Left lung (tissue), 10 donors: ENCODE measurements around the gene CNTNAP4. TPM values are rescaled to one million over a fixed set of nuclear protein-coding genes. Genes with fewer than 3 reads are reported as not detected.

ENCODE experiments used
- ATAC-seq: fragments of 200-7000 bp; cut with Tn5 transposase; one replicate; pipeline ENCODE4 v1.9.1; 2020; ENCODE audit warnings: moderate library complexity
- DNase-seq, 4 donors: peaks; one replicate each; pipeline ENCODE4 v3.0.0-alpha.2; 2013 to 2020
- H3K27ac ChIP-seq, 2 donors: fragments of 200-600 bp; sonication (generic) in 1 of 2; one replicate each; pipeline versions ENCODE4 v1.5.0 to v1.8.0; 2020 to 2021
- H3K27me3 ChIP-seq, 2 donors: fragments of 200-600 bp; sonication (generic) in 1 of 2; one replicate each; pipeline versions ENCODE4 v1.5.0 to v1.8.0; 2020 to 2021
- H3K36me3 ChIP-seq, 2 donors: fragments of 200-600 bp; sonication (generic) in 1 of 2; one replicate each; pipeline versions ENCODE4 v1.5.0 to v1.8.0; 2020 to 2021
- H3K4me1 ChIP-seq, 2 donors: fragments of 200-600 bp; one replicate each; pipeline ENCODE4 v1.8.0; 2021
- H3K4me3 ChIP-seq, 2 donors: fragments of 200-600 bp; sonication (generic) in 1 of 2; one replicate each; pipeline versions ENCODE4 v1.5.0 to v1.8.0; 2020 to 2021; ENCODE audit warnings: mild to moderate bottlenecking in 1 of 2
- H3K9me3 ChIP-seq, 2 donors: fragments of 200-600 bp; sonication (generic) in 1 of 2; one replicate each; pipeline versions ENCODE4 v1.5.0 to v1.8.0; 2020 to 2021
- intact Hi-C, 2 donors: fragments of 100-400 bp; cut with DNase I; formaldehyde crosslinking; loops; one replicate each; pipeline versions ENCODE4 v1.11.2 to v1.14.2; 2022
- polyA plus RNA-seq, 6 donors: library from polyadenylated mRNA; unstranded; fragments of 120-200 nt; gene quantifications; one replicate each; pipeline ENCODE4 v1.2.1, GENCODE V29; 2013; ENCODE audit not compliant: insufficient read length in 6 of 6
- total RNA-seq, 2 donors: library from RNA; stranded (reverse); fragmentation: NEBNext Ultra II Directional; extraction: Animal tissue kit (Norgen Biotek cat#: 25700); gene quantifications; one replicate each; pipeline ENCODE4 v1.2.1, GENCODE V29; 2021
- TF ChIP-seq, protein P1 (sequence below), 2 donors: fragments of 200-600 bp; sonication (generic) in 1 of 2; IDR thresholded peaks; one replicate each; pipeline versions ENCODE4 v1.5.0 to v1.8.0; 2021; ENCODE audit warnings: antibody characterized with exemption in 2 of 2
- donor health status: DM: no; HTN: yes; CAD: no.
- donor health status: DM: no; HTN: no; CAD: no.

The CNTNAP4 gene
- total and polyA plus RNA-seq, 8 donors, result 0.11 to 0.76 (median 0.37) TPM; not detected in 2

DNA sequence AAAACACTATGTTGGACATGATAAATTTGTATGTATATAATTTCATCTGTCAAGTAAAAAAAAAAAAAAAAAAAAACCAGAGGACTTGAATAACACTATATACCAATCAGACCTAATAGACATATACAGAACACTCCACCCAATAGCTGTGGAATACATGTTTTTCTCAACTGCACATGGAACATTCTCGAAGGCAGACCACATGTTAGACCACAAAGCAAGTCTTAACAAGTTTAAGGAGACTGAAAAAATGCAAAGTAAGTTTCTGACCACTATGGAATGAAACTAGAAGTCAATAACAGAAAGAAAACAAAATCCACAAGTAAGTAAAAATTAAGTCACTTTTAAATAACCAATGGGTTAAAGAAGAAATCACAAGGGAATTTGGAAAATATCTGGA lies 8.4 kb upstream of the CNTNAP4 start:
- intact Hi-C loops, result no loop called here
- DNase-seq (no peak), ATAC-seq (no peak)
- Histone ChIP-seq H3K27ac (no peak overlapping the region), H3K9me3 (no peaks in the 10 kb centered on the region), H3K27me3 (no peaks in the 10 kb centered on the region), H3K4me3 (no peak overlapping the region), H3K4me1 (no peaks in the 10 kb centered on the region), H3K36me3 (no peaks in the 10 kb centered on the region)
- TF ChIP-seq, protein P1, sequence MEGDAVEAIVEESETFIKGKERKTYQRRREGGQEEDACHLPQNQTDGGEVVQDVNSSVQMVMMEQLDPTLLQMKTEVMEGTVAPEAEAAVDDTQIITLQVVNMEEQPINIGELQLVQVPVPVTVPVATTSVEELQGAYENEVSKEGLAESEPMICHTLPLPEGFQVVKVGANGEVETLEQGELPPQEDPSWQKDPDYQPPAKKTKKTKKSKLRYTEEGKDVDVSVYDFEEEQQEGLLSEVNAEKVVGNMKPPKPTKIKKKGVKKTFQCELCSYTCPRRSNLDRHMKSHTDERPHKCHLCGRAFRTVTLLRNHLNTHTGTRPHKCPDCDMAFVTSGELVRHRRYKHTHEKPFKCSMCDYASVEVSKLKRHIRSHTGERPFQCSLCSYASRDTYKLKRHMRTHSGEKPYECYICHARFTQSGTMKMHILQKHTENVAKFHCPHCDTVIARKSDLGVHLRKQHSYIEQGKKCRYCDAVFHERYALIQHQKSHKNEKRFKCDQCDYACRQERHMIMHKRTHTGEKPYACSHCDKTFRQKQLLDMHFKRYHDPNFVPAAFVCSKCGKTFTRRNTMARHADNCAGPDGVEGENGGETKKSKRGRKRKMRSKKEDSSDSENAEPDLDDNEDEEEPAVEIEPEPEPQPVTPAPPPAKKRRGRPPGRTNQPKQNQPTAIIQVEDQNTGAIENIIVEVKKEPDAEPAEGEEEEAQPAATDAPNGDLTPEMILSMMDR (IDR thresholded peaks at IDR 0.05), result no peak

DNA sequence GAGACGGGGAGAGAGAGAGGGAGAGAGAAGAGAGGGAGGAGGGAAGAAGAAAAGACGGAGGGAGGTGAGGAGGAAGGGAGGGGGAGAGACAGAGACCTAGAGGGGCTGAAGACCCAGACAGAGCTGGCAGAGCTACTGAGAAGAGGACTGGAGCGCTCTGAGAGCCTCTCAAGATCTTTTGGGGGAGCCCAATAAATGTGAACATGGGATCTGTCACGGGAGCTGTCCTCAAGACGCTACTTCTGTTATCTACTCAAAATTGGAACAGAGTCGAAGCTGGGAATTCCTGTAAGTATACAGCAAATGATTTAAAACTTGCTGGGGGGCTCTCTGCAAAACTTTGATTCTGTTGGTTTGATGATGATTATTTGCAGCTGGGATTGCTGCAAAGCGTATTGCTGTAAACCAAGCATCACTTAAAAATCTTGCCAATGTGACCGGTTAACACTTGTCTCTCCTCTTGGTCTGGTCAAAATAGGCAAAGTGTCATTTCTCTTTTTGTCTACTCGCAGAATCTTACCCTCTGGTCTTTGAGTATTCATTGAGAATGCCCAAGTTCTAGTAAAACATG lies 344 bp downstream of the CNTNAP4 start:
- H3K4me1 ChIP-seq, result no peaks in the 10 kb centered on the region
- H3K9me3 ChIP-seq, result no peaks in the 10 kb centered on the region
- DNase-seq, result no peak
- H3K4me3 ChIP-seq, result no peak overlapping the region
- TF ChIP-seq, protein P1 (IDR thresholded peaks at IDR 0.05), result no peak
- peaks cover 0 to 7% of the 10 kb centered on the region in 2 donors for H3K27me3 ChIP-seq
- H3K36me3 ChIP-seq, result no peaks in the 10 kb centered on the region
- intact Hi-C loops, result no loop called here
- ATAC-seq, result no peak
- H3K27ac ChIP-seq, result no peak overlapping the region

- intact Hi-C loops, result no loop called here
- peaks cover 0 to 7% of the 10 kb centered on the region in 2 donors for H3K27me3 ChIP-seq
- no peak for DNase-seq
- ATAC-seq, result no peak
- H3K27ac ChIP-seq, result no peak overlapping the region
- no peaks in the 10 kb centered on the region for H3K9me3 ChIP-seq
- no peak overlapping the region for H3K4me3 ChIP-seq
- TF ChIP-seq, protein P1 (IDR thresholded peaks at IDR 0.05), result no peak
- no peaks in the 10 kb centered on the region for H3K36me3 ChIP-seq
- H3K4me1 ChIP-seq, result no peaks in the 10 kb centered on the region
Measured at GRCh38 chr16:76278086-76278485, 885 bp downstream of the CNTNAP4 start.

DNA sequence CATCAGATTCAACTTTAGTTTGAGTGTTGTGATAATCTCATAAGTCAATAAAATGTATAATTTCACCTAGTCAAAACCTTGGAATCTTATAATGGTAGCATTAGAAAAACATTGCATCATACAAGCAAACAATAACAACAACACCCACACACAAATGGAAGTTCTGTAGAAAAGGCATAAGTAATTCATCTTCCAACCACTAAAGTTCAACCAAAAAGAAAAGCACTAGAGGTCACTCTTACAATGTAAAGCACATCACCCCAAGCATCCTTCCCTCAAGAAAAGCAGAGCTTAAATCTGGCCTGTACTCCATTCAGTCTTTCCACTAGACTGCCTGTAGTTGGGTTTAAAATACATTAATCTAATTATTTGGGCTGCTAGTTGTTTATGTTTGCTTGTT lies 1.8 kb downstream of the CNTNAP4 start:
- intact Hi-C loops, result no loop called here
- DNase-seq (peak in 1 of 4 donors; percentile 42), ATAC-seq (peak; percentile 26)
- H3K4me1 ChIP-seq, result no peaks in the 10 kb centered on the region
- H3K9me3 ChIP-seq, result no peaks in the 10 kb centered on the region
- TF ChIP-seq, protein P1 (IDR thresholded peaks at IDR 0.05), result no peak
- H3K27ac ChIP-seq, result no peak overlapping the region
- no peak overlapping the region for H3K4me3 ChIP-seq
- H3K27me3 ChIP-seq, result peaks cover 0 to 7% of the 10 kb centered on the region in 2 donors
- H3K36me3 ChIP-seq, result no peaks in the 10 kb centered on the region

DNA sequence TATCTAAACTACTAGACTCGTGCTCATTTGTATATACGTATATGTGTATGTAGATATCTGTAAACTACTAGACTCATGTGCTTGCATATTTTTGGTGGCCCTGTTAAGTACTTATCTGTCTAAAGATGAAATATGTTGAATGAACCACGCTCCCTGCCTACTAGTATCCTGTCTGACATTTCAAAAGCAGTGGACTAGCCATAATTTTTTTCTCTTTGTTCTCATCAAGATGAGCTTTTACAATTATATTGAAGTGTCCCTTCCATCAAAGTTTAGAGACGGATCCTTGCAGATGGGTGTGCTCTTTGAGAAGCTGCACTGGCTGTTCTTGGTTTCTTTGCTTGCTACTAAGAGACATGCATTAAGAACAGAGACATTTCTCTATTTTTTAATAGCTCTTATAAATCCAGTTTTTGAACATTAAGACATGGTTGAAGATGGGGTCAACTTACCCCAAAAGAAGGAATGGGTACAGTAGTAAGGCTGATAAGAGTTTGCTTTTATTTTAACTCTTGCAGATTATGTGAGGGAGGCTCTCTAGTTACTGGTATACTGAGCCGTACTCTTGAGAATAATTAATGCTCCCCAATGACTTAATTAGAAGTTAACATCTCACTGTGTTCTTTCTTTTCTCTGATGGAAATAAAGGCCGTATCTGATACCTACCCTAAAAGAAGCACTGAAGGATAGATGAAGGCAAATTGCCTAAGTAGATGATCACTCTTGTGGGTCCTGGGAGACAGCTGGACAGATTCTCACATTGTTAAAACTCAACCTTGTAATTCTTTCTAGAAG lies 3.4 kb downstream of the CNTNAP4 start:
- no peak overlapping the region for H3K27ac ChIP-seq
- intact Hi-C loops, result no loop called here
- no peak for ATAC-seq

More for the DNA sequence above, 3.4 kb downstream of the CNTNAP4 start:
- Histone ChIP-seq H3K9me3 (no peaks in the 10 kb centered on the region), H3K4me3 (no peak overlapping the region), H3K27me3 (peaks cover 0 to 7% of the 10 kb centered on the region in 2 donors), H3K4me1 (no peaks in the 10 kb centered on the region), H3K36me3 (no peaks in the 10 kb centered on the region)
- TF ChIP-seq, protein P1 (IDR thresholded peaks at IDR 0.05), result no peak
- no peak for DNase-seq
